ENCODE measurements around the gene NARS2.
"Not testable (repeated sequence)": the region's sequence is repeated elsewhere in the genome, so short reads cannot be mapped to it uniquely, and the experiment has no call there.

NARS2 gene

DNA sequence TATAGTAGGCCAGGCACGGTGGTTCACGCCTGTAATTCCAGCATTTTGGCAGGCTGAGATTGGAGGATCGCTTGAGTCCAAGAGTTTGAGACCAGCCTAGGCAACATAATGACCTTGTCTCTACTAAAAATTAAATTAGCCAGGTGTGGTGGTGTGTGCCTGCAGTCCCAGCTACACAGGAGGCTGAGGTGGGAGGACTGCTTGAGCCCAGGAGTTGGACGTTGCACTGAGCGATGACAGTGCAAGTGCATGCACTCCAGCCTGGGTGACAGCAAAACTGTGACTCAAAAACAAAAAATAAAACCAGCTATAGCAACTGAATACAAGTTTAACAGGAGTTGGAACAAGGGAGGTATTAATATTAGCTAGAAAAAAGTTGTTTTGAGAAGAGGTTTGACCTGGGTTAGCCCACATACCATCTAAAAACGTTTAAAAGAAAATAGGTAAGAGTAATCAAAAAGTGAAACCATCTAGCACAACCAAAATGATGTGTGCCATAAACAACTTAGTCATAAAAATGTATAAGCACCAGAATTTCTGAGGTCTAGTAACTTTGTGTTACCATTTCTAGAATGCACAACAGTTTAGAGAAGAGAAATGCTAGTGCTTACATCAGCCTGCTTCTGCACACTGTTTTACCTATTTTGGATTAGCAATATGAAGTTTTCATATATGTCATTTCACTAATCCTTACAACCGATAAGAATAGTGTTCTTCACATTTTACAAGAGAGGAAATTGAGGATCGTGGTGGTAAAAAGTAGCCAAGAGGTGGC, 26.5 kb downstream of the NARS2 start:
- no peak for DNase-seq

DNA sequence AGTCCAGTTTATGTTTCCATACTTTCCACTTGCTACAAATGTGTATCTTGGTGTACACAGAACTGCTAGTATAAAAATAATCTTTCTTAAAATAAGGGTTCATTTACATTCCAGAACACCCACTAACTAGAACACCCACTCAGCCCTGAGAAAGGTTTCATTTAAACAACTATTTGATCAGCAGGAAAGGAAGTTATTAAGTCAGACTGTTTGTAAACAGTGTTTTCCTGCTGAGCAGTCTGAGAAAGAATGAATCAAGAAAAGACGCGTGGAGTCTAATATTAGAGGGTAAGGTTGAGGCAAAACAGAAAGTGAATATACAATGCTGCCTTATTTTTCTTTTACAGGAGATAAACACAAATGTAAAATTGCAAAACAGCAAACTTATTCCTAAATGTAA, 32.7 kb downstream of the NARS2 start:
- DNase-seq, result no peak

DNA sequence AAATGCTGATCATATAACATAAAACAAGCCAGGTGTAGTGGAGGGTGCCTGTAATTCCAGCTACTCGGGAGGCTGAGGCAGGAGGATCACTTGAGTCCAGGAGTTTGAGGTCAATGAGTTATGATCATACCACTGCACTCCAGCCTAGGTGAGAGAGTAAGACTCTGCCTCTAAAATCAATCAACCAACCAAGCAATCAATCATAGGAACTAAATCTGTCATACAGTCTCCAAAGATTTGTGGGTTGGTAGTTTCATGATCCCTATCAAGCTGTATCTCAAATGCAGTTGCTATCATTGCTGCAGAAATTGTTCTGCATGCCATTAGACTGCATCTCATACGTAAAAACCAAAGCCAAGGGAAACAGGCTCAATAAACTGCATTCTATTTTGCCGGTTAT, 33.1 kb downstream of the NARS2 start:
- no peak for DNase-seq

DNA sequence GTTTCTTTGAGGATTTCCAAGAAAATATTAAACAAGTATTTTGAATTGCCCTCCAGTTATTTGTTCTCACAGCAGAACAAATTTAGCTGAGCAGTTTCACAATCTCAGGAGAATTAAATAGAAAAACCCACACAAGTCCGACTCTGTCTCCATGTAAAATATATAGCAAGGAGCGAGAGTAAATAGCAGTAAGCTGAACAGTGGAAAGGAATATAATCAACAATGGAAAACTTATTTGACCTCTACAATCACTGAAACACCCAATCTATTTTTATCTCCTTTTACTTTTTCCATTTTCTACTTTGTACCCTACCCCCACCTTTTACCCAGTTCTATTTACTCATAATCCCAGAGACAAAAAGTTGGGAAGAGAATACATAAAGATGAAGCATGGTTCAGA, 34.4 kb downstream of the NARS2 start:
- DNase-seq, result no peak

DNA sequence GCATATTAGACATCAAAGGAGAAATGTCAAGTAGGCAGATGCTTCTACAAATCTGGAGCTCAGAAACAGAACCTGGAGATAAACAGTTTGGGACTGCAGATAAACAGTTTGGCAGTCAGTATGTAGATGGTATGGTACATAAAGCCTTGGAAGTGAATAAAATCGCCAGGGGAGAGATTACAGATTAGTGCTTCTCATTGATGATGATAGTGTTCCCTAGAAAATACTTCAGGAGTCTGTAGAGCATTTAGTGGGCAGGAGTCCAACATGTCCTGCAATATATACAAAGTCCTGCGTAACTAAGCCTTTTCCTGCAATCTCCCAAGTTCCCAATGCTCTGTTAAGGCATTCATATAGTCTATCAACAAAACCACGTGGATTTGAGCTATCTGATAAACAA, 35.2 kb downstream of the NARS2 start:
- no peak for DNase-seq

DNA sequence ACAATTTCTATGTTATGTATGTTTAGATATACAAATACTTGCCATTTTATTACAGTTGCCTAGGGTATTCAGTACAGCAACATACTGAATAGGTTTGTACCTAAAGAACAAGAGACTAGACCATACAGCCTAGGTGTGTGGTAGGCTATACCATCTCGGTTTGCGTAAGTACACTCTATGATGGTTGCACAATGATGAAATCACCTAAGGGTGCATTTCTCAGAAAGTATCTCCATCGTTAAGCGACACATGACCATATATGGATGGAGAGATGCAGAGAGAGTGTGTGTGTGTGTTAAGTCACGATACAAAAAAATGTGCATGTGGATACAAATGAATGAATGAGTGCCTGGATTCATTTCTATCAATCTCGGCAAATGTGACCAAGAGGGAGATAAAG, 37.7 kb downstream of the NARS2 start:
- DNase-seq, result no peak

DNA sequence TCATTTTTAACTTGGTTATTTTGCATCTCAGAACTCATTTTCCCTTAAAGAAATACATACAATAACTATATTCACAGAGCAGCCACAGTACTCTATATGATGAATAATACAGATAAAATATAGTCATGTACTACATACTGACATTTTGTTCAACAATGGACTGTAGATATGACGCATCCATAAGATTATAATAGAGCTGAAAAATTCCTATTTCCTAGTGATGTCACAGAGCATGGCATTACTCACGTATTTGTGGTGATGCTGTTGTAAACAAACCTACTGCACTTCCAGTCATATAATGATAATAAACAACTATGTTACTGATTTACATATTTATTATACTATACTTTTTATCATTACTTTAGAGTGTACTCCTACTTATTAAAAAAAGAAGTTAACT, 38.7 kb downstream of the NARS2 start:
- DNase-seq, result no peak

DNA sequence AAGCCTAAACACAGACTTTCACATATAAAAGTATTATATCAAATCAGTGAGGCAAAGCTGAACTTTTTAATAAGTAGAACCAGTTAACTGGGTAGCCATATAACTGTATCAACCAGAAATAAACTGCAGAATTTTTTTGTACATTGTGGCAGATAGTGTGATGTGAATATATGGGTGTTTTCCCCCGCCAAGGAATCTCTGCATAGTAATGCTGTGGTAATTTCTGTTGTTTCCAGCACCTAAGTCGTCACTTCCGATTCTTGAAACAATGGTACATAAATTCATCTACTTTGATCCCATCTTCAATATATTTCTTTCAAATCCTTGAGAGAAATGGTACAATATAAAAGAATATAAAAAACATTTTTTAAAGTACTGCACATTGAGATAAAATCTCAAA, 39.6 kb downstream of the NARS2 start:
- DNase-seq, result no peak

DNA sequence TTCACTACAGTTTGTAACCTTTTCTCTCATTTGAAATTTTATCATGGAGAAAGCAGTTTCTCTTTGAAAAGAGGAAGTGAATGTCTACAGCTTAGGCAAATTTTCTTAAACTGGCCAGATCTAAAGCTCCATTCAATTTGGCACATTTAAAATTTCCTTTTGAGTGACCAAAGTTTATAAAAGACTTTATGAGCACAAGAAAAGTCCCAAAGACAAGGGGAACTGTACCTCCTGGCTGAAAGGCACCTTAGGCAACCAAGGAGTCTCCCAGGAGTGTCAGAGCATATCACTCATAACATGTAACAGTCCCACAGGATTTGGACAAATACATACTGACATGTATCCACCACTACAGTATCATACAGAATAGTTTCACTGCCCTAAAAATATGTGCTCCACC, 41.3 kb downstream of the NARS2 start:
- DNase-seq, result no peak

DNA sequence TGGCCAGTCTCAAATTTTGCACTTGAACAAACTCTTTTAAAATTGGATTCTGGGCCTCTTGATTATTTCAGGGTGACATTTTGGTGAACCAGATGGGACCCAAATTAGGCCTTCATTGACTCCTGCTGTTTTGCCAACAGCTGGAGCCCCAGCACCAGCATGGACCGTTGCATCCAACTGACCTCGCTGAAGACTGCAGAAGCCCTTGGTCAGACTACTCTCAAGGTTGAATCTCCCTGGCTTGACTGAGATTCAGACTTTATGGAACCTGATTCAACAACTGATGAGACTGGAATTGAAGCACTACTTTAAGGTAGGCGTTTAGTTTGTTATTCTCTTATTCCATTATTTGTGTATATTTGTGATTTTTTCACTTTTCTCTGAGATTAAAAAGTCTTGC, 41.7 kb downstream of the NARS2 start:
- no peak for DNase-seq

DNA sequence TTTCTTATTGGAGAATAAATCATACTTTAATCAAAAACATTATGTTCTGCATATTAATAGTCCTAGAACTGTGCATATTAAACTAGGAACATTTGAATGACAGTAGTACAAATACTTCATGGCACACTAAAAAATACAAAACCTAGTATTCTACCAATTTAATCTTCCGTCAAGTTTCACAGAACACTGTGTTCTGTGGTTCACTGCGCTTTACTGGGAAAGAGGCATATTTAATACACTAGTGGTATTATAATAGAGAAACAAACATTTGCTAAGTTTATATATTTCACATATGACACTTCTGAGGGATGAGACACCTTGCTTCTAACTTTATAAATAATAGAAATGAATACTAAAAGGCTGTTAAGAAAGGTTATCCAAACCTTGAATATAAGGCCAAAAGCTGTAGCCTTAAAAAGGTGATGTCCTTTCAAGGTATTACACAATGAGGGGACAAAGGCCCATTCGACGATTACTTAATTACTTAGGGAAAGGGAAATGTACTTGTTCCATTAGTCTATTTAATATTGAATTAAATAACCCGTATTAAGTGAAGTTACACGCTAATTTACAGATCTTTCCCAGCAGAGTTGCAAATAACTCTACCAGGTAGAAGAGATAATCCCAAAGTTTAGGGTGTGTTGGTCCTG, 48.0 kb downstream of the NARS2 start:
- no peak for DNase-seq

DNA sequence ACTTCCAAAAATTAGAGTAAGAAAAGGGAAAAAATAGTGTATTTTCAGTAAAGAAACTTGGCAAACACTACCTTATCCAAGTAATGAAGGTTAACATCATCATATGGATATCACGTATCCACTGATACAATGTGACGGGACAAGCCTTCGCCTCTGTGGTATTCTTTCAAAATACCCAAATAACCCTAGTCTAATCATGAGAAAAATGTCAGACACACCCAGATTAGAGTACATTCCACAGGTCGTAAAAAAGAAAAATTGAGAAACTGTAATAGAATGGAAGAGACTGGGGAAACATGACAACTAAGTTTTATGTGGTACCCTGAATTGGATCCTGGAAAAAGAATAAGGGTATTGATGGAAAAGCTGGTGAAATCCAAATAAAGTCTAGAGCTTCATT, 48.9 kb downstream of the NARS2 start:
- DNase-seq, result no peak

DNA sequence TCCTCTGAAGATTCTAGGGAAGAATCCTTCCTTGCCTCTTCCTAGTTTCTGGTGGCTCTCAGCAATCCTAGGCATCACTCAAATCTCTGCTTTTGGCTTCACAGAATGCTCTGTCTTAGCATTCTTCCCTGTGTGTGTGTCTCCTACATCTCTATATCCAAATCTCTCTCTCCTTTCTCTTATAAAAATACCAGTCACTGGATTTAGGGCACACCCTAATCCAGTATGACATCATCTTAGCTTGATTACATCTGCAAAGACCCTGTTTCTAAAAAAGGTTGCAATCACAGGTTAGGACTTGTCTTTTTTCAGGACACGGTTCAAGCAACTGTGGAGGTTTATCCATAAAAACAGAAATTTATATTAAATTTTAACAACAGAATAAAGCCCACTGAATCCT, 54.4 kb downstream of the NARS2 start:
- no peak for DNase-seq

DNA sequence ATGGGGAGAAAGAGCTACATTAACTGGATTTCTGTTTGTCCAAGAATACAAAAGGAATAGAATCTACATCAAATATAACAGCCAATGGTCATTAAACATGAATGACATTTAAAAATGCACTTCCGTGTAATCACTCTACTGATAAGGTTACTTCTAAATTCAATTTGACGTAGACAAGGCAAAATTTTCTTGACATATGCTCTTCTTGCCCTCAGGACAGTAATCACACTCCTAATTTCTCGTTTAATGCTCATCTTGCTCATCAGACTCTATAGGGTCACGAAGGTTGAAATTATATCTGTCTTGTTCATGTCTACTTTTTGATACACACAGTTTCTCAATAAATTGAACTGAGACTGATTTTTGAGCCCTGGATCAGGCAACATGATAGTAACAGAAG, 58.4 kb downstream of the NARS2 start:
- DNase-seq, result no peak

DNA sequence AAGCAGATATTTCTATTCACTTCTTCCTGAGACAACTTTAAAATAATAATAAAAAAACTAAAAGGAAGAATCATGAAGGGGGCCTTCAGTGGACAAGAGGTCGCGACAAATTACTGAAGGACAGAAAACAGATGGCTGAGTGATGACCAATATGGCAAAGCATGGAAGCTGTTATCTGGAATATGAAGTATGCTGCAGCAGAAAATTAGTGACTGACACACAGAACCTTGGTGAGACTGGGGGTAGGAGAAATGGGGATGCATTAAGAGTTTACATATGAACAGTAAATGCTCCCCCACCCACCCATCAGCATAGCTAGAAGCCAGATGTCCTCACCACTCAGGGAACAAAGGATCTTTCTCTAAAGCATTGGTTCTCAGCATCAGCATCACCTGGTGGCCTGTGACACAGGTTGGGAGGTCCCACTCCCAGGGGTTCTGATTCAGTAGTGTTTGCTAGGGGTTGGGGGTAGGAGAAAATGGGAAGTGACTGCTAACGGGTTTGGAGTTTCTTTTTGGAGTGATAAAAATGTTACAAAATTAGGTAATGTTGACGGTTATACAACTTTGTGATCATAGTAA, 59.7 kb downstream of the NARS2 start:
- no peak for DNase-seq

DNA sequence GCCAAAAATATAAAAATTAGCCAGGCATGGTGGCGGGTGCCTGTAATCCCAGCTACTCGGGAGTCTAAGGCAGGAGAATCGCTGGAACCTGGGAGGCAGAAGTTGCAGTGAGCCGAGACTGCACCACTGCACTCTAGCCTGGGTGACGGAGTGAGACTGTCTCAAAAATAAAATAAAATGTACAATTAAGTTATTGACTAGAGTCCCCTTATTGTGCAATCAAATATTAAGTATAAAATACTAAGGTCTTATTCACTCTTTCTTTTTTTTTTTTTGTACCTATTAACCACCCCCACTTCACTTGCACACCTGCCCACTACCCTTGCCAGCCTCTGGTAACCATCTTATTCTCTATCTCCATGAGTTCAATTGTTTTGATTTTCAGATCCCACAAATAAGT, 61.6 kb downstream of the NARS2 start:
- DNase-seq, result not testable (repeated sequence)

DNA sequence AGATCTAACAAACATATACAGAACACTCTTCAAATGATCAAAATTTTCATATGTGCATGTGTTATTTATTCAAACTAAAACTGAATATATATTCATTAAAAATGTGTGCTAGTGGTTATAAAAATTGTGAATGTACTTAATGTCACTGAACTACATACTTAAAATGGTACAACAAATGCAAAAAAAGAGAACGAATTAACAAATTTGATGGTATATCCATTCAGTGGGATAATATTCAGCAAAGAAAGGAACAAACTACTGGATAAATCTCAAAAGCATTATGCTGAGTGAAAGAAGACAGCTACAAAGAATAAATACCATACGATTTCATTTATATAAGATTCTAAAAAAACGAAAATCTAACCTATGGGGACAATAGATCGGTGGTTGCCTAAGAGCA, 64.1 kb downstream of the NARS2 start:
- DNase-seq, result no peak

DNA sequence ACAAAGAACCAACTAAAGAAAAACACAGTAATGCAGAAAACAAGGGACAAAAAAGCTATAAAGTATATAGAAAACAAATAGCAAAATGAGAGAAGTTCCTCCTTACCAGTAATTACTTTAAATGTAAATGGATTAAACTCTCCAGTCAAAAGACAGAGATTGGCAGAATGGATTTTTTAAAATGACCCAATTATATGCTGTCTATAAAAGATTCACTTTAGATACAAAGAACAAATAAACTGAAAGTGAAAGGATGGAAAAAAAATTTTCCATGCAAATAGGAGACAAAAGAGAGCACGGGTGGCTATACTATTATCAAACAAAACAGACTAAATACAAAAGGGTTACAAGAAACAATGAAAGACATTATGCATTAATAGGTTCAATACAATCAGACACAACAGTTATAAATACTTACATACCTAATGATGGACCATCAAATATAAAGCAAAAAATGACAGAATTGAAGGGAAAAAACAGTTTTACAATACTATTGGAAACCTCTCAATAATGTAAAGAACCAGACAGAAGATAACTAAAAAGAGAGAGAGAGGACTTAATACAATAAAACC, 64.6 kb downstream of the NARS2 start:
- DNase-seq, result no peak

DNA sequence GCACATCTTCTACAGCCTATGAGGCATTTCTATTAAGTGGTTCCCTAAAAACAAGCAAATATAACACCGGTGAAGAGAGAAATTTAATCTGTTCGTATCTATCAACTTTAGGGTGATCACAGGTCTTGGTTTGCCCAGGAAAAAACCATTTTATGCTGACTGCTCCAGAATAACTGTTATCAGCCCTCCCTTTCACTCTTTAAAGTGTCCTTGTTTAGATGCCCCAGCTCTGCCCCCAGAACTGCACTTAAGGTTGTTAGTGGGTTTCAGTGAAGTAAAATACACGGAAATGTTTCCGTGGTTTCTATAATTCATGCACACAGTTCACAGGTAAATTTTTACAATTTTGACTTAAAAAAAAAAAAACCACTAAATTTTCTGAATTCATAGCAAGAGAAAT, 70.0 kb downstream of the NARS2 start:
- DNase-seq, result no peak

DNA sequence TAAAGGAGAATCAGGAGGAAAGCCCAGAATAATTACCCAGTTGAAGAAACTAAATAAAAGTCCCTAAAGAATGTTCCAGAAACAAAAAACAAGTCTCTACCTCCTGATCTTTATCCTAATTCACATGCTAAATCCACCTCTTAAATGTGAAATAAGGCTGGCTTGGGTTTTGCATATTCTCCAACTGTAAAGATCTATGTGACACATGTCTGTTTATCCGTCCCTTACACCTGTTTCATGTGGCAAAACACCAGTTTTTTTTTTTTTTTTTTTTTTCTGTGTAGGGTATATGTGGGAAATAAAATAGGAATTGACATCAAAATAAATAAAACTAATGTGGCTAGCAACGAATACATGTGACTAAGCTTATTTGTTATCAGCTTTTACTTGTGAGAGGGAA, 70.5 kb downstream of the NARS2 start:
- no peak for DNase-seq

DNA sequence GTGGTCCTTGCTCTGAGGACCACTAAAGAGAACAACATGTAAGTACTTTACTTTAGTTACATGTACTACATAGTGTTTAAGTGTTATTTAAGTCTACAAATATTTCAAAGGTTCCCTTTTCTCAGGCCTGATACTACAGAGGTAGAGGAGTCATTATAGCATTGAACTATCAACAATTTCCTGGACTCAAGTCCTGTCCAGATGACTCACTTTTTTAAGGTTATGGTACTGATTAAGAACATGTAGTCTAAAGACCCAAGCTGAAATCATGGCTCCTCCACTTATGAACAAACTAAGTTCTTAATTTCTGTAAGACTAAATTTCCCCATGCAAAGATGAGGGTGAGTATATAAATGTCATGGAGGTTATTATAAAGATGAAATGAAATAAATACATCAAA, 74.7 kb downstream of the NARS2 start:
- no peak for DNase-seq

DNA sequence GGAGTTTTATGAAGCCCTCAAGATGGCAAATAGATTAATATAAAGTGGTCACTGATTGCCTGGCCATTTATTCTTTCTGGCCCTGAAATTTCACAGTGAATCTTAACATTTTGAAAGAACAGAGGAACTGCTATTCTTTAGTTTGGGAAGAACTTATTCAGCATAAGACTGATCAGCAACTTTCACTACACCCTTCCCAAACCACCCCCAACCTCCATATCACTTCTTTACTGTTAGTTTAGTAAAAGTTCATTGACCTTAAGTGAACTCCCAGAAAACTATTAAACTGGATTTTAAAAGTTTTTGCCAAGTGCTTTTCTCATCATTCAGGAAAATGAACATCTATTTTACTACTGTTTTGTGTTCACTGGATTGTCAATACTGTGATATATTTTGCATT, 77.4 kb downstream of the NARS2 start:
- DNase-seq, result no peak
